NCI-H2196 (cell line): Measurements from ENCODE around the gene WDR20.
"Not testable (repeated sequence)": the region's sequence is repeated elsewhere in the genome, so short reads cannot be mapped to it uniquely, and the experiment has no call there.

Experiments
- DNase-seq: peaks from one replicate; lab custom pipeline; 2025; ENCODE audit not compliant: unreplicated experiment; lab: John Stamatoyannopoulos, UW

Gene WDR20

DNA sequence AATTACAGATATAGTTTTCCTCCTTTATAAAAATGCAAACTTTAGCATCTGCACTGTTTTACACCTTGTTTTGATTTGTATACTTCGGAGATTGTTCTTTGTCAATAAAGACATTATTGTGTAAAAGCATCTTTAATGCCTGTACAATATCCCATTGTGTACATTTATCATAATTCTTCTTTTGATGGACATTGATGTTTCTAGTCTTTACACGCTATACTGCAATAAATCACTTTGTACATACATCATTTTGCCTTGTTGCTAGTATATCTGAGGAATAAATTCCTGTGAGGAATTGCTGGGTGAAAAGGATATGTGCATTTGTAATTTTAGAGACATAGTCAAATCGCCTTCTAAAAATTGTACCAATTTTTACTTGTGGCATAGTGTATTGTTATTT, 30.4 kb downstream of the WDR20 start:
- DNase-seq = no peak

DNA sequence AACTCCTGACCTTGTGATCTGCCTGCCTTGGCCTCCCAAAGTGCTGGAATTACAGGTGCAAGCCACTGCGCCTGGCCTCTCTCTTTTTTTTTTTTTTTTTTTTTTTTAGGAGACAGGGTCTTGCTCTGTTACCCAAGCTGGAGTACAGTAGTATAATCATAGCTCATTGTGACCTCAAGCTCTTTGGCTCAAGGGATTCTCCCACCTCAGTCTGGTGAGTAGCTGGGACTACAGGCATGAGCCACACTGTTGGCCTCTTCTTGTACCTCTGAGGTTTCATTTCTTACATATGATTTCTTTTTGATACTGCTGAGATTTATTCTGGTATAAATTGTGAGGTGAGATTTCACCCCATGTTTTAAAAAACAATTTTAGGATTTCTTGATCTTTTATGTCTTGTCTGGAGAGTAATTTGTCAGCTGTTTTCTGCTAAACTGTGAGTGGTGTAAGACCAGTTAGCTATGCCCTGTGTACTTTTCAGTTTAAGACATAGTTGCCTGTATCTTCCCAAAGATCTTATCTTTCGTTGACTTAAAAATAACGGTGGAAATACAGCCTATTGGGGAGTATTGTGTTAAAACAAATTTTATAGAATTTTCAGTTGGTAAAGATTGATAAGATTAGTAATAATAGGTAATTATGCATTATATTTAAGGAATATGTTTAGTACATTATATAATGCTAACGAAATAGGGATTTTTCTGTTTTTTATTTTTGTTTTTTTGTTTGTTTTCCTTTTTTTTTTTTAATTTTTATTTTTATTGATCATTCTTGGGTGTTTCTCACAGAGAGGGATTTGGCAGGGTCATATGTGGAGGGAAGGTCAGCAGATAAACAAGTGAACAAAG, 31.7 kb downstream of the WDR20 start:
- DNase-seq = no peak

DNA sequence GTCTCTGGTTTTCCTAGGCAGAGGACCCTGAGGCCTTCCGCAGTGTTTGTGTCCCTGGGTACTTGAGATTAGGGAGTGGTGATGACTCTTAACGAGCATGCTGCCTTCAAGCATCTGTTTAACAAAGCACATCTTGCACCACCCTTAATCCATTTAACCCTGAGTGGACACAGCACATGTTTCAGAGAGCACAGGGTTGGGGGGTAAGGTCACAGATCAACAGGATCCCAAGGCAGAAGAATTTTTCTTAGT, 32.2 kb downstream of the WDR20 start:
- DNase-seq = not testable (repeated sequence)

DNA sequence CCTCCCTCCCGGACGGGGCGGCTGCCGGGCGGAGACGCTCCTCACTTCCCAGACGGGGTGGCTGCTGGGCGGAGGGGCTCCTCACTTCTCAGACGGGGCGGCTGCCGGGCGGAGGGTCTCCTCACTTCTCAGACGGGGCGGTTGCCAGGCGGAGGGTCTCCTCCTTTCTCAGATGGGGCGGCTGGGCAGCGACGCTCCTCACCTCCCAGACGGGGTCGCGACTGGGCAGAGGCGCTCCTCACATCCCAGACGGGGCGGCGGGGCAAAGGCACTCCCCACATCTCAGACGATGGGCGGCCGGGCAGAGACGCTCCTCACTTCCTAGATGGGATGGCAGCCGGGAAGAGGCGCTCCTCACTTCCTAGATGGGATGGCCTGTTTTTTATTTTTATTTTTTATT, 33.0 kb downstream of the WDR20 start:
- not testable (repeated sequence) for DNase-seq

DNA sequence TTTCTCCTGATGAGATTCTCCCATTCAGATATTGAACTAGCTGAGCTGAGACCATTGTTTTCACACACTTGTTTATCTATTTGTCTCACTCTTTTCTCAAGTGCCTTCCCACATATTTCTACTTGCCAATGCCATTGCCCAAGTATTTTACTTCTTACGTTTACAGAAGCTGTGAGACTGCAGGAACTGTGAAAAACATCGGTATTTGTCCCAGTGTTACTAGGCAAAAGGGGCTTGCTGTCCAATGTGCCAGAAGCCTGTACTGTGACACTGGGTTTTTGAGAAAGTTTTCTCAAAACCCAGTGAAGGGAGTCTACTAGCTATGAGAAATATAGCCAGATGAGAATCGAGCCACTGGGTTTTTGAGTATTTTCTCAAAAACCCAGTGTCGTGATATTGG, 37.5 kb downstream of the WDR20 start:
- no peak for DNase-seq

DNA sequence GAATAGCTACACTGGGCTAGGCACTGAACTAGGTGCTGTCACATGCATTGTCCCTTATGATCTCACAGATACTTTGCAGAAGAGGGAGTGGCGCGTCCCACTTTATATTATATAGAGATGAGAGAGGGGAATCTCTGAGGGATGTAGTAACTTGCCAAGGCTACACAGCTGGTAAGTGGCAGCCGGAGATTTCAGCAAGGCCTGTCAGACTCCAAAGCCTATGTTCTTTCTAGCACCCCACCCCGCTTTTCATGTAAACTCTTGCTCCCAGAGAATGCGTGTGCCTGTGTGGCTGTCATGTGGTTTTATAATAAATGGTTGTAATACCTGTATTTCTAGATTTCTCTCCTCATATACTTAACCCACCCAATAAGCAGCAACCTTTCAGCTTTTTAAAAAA, 39.1 kb downstream of the WDR20 start:
- no peak for DNase-seq

DNA sequence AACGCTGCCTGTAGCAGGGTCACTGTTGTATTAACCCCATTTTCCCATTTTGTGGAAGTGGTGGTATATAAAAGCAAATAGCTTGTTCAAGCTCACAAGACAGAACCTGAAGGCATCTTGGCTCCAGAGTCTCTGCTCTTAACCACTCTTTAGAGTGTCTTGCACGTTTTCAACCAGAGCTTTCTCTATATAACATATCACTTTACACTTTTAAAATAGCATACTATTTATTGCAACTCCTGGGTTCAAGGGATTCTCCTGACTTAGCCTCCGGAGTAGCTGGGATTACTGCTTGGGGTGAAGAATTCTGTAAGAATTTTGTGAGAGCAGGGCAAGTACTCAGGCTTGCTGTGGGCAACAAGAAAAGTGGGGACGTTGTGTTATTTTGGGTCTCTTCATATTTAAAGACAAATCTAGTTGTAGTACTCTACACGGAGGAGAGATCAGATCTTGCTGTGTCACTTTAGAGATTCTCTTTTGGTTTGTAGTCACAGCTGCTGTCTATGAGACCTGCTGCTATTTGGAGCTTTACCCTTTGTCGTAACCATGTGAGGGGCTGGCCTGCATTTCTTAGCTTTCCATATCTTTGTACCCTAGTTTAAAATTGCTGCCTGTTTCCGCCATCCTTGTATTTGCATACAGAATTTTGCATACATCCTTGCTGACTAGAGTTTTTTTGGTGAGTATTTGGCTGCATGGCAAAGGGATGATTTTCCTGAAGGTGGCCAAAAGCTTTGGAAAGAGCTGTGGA, 40.7 kb downstream of the WDR20 start:
- DNase-seq = no peak

DNA sequence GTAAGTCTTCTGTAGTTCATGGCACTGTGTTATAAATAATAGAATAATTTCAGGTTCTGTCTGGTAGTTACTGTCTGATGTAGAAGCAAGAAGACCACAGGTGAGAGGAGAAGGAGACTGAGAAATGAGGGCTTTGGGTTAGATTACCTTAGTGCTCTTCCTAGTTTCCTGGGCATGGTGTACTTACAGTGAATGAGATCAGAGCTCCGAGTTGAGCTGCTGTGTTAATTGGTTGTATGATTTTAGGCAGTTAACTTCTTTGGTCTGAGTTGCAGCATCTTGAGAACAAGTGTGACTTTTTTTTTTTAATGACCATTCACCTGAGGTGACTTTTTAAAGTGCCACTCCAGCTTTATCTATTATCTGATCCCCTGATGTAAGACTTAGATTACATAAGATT, 41.5 kb downstream of the WDR20 start:
- DNase-seq = no peak

DNA sequence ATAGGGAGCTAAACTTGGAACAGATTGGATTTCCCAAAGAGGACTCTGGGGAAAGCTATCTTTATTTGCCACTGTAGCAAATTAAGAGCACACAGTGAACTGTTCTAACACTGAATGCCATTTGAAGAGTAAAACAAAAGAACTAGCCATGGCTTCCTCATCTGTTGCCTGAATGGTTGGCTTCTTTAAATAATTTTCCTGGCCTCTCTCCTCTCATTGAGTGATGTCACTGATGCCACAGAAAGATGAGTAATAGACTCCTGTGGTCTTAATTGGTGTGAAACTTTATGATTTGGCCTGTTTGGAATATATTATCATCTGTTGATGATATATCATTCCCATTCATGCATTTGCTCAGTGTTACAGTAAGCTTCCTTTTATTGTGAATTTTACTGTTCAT, 42.5 kb downstream of the WDR20 start:
- no peak for DNase-seq

DNA sequence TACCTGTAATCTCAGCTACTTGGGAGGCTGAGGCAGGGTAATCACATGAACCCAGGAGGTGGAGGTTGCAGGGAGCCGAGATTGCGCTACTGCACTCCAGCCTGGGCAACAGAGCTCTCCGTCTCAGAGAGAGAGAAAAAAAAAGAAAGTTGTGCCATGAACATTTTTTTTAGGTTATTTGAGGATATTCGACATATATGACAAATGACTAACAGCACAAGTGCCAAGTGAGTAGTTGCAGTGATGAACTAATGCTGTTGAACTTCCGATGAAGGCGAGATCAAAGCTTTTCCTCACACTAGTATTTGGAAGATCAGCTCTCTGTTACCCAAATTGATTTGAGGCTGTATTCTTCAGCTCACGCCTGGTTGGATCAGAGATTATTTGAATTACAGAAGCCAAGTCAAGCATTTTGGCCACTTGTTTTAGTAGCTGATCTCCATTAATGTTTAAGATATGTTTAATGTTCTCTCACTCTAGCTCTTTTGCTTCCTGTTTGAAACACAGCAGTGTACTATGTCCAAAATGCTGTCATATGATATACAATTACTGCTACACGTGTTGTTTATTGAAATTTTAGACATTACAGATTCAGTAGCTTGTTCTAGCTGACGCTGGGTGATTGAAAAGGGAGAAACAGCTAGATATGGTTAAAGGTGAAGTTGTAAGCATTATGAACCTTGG, 43.4 kb downstream of the WDR20 start:
- no peak for DNase-seq

DNA sequence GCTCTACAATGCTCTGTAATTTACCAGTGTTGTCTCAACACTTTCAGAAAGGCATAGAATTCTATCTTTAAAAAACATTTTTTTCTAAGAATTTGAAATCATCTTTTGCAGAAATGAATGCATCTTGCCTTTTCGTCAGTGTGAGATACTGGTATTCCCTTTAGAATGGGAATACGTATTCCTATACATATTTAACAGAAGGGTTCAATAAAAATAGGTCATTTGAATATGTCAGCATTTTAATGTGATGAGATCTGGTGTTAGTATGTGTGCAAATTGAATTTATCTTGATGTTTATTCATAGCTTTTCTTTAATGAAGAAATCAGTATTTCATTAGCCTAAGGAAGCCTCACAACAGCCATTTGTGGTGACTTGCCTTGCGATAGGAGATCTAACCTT, 44.2 kb downstream of the WDR20 start:
- no peak for DNase-seq

DNA sequence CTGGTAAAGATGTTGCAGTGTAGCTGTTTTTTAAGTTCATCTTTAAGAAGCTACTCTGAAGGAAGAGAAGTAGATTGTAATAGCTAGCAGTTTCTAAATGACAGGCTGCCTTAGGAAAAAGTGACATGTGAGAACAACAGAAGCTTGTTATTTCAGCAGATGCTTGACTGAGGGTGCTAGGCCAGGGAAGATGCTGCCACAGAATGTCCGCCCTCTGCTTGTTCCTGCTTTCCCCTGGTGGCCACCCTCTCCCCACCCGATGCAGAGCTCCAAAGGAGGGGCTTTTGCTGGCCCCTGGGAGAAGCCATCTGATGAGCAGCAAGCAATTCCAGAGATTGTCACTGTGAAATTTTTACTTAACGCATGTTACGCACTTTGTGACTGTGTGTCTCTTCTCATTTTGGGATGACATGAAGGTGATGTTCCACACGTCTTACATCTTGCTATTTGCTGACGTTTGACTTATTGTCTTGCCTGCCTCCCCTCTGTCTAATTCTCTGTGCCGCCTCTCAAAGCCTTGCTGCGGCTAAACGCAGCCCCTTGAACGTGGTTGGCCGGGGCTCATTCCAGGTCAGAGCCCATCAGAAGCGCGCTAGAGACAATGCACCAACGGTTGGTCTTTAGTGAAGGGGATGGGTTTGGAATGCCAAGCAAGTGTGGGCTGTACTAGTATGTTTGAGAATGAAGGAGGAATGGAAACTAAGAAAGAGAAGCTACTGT, 44.8 kb downstream of the WDR20 start:
- no peak for DNase-seq

DNA sequence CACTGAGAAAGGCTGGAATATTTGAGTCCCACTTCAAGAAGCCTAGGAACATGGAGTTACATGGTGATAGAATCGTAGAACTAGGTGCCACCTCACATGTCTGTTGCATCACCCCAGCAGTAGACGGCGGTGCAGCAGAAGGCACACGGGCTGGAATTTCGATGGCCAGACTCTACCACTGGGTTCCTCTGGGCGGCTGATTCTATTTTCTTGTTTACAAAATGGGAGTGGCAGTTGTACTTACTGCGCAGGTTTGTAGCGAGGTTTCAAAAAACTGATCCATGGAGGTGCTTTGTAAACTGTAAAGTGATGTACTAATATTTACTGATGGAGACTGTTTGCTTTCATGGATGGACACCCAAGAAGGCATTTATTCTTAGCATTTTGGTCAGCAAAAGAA, 45.7 kb downstream of the WDR20 start:
- DNase-seq = no peak

DNA sequence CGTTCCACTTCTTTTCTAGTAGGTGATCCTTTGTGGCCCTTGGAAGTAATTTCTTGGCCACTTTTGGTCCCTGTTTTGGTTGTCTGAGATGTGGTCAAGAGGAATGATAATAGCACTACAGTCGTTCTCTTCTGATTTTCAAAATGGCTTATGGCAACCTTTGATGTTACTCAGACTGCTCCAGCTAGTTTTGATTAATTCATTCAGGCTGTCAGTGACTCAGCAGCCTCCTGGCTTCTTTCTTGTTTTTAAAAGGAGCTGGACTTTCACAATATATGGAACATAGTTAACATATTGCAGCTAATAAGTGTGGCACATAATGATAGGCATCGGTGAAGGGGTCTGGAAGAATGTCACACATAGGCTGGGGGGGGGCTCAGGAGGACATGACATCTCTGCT, 47.3 kb downstream of the WDR20 start:
- DNase-seq = no peak

DNA sequence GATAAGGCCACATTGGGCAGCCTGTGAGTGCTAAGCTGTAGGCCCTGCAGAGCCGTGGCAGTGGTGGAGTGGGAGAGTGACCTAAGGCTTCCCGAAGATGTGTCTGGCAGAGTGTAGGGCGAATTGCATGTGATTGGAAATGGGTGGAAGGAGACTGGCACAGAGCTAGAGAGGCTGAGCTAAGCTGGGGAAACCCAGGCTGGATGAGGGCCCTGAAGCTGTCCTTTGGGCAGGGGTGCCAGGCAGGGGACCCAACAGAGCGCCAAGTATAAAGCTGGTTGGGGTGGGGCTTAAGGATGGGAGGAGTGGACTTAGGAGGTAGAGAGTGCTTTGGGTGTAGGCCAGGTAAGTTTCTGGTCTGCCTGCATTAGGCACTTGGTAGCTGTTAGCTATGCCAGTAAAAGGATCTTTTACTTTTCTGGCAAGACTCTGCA, 47.9 kb downstream of the WDR20 start:
- no peak for DNase-seq

DNA sequence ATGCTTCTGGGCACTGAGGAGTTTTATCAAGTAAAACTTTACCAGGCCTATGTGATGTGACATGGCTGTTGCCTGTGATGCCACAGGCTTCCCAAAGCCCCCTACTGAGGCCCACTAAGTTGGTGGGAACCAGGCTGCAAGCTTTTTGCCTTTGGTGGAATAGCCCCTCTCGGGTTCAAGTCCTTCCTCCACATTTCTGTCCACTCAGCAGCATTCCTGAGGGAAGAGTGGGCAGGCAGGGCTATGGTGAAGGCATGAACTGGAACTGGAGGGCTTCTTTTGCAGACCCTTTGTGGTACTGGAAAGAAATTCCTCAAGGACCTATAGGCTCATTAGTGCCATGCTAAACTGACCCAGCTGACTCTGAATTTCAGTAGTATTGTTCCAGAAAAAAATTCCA, 48.5 kb downstream of the WDR20 start:
- no peak for DNase-seq

DNA sequence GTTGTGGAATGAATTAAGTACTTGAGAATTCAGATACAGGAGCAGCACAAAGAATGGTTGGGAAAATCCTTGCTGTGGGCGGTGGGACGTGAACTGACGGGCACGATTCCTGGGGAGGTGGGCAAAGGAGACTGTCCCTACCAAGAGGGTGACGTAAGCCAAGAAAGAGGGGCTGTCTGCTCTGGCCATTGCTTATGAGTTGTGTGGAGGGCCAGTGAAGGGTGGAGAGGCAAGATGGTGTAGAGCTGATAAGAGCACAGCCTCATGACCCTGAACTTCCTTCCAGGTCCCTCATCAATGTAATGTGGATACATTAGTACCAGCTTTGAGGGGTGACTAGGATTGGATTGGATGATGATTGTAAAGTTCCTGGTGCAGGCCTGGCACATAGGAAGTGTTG, 50.2 kb downstream of the WDR20 start:
- no peak for DNase-seq

DNA sequence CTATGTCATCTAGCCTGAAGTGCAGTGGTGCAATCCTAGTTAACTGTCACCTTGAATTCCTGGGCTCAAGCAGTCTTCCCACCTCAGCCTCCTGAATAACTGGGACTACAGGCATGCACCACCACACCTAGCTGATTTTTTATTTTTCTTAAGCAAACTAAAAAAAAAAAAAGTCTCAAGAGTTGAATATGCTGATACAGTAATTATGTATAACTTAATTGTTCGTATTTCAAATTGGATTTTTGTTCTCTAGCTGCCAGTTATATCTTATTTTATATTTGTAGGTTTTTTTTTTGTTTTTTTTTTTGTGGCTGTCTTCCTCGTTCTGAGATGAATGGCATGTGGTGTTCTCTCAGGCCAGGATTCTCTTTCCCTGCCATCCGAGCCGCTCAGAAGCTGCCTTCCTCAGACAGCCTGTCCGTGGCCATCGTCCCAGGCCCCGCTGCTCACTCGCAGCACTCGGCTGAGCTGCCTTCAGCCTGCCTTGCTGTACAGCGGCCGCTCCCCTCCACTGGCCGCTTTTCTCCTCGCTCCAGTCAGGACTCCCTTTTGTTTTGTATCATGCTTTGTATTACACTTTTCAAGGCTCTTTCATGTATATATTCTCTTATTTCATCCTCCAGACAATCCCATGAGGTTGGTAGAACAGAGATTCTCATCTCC, 53.3 kb downstream of the WDR20 start:
- DNase-seq = no peak

DNA sequence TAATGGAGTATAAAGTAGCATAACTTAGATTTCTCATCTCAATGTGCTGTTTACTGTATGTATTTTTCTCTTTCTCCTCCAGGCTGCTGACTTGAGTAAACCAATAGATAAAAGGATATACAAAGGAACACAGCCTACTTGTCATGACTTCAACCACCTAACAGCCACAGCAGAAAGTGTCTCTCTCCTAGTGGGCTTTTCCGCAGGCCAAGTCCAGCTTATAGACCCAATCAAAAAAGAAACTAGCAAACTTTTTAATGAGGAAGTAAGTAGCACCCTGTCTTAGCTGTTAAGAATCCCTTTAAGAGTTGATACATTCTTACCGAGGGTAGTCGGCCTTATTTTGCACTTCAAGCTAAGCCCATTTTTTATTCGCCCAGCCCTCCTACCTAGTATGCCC, 55.2 kb downstream of the WDR20 start:
- DNase-seq = no peak

DNA sequence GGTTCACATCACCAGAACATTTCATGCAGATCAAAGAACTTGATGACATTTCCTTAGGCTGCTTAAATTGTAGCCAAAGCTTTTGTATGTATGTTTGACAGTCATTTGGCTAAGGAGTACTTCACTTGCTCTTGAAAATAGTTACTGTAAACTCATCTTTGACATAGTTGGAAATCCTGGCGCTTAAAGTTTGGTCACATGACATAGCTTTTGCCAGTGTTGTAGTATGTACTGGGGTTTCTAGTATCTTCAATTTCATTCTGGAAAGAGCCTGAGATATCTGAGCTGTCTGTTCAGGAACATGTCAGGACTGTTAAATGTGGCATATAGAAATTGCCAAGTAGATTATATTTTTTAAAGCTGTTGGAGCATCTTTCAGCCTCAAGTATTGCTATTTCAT, 55.7 kb downstream of the WDR20 start:
- no peak for DNase-seq
